ENCODE measurements around the gene PBX3.
"Not testable (repeated sequence)": the region's sequence is repeated elsewhere in the genome, so short reads cannot be mapped to it uniquely, and the experiment has no call there.

PBX3 gene

DNA sequence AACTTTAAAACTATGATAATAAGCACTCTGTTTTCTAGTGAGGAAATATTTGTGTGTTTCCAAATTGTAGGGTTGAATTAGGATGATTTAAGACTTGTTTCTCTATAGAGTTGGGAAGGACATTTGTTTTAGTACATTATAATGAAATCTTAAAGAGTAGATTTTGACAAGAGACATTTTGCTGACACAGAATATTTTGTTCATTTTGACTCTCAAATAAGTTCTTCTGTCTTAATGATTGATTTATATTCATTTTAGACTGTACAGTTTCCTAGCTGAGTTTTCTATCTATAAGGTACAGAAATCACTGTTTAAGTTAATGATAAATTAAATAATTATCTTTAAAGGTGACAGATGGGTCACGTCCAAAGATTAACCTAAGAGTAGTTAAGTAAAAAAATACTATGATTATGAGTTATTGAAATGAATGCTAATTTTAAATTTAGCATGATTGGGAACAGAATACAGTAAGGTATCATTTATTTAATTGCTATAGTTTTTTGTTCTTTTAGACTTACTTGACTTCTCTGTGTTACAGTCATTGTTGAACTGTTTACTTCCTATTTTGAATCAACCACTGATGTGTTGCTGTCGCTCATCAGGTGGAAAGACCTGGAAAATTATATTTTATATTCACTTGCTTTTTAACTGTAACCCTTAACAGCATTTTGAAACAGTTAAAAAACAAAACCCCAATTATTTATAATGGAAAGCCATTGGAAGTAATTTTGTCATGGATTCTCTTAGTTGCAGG lies 19.5 kb downstream of the PBX3 start:
- H3K4me3 ChIP-seq (ENCODE audit: low read depth, low read length), result no peak overlapping the region
- TF ChIP-seq CTCF (IDR thresholded peaks at IDR 0.05; ENCODE audit: low read depth, low read length), result no peak

DNA sequence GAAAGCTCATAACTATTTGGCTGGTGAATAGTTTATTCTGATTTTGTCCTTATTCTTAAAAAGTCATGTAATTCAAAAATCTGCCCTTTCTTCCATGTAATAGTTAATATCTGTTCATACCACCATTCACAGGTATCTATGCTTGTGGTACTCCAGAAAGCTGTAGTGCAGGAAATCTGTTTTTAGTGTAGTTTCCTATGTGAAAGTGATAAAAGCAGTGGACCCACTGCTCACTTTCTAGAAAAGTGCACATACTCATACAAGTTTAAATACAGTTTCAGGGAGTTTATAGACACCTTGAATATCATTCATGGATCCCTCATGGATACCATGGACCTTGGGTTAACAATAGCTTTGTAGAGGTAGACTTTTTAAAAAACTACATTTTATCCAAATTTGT lies 20.2 kb downstream of the PBX3 start:
- H3K4me3 ChIP-seq (ENCODE audit: low read depth, low read length), result no peak overlapping the region
- TF ChIP-seq CTCF (IDR thresholded peaks at IDR 0.05; ENCODE audit: low read depth, low read length), result no peak

DNA sequence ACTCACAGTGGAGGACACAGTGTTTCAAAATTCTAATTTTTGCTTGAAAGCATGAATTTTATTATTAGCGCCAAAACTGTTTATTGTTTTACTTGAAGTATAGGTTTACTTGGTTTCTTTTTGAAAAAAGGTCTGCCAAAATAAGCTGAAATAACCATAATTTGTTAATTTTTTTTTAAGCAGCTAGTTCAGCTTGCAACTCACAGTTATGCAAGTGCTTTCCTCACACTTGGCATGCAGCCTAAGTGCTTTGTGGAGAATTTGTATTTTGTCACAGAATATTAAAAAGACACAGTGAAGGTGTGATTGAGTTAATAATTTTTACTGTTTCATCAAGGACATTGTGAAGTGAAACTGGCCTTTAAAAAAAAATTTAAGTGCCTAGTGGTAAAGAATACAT lies 21.6 kb downstream of the PBX3 start:
- no peak for TF ChIP-seq CTCF (IDR thresholded peaks at IDR 0.05; ENCODE audit: low read depth, low read length)
- H3K4me3 ChIP-seq (ENCODE audit: low read depth, low read length), result no peak overlapping the region

GRCh38 chr9:125771037-125771436 lies 23.9 kb downstream of the PBX3 start:
- no peak overlapping the region for H3K4me3 ChIP-seq (ENCODE audit: low read depth, low read length)
- no peak for TF ChIP-seq CTCF (IDR thresholded peaks at IDR 0.05; ENCODE audit: low read depth, low read length)

GRCh38 chr9:125772740-125773139 lies 25.6 kb downstream of the PBX3 start:
- no peak for TF ChIP-seq CTCF (IDR thresholded peaks at IDR 0.05; ENCODE audit: low read depth, low read length)
- H3K4me3 ChIP-seq (ENCODE audit: low read depth, low read length), result no peak overlapping the region

GRCh38 chr9:125774106-125774505 lies 26.9 kb downstream of the PBX3 start:
- no peak overlapping the region for H3K4me3 ChIP-seq (ENCODE audit: low read depth, low read length)
- no peak for TF ChIP-seq CTCF (IDR thresholded peaks at IDR 0.05; ENCODE audit: low read depth, low read length)

GRCh38 chr9:125776789-125777188 lies 29.6 kb downstream of the PBX3 start:
- H3K4me3 ChIP-seq (ENCODE audit: low read depth, low read length), result not testable (repeated sequence)

- not testable (repeated sequence) for H3K4me3 ChIP-seq (ENCODE audit: low read depth, low read length)
These were observed 31.5 kb downstream of the PBX3 start for GRCh38 chr9:125778538-125779219.

- H3K4me3 ChIP-seq (ENCODE audit: low read depth, low read length), result not testable (repeated sequence)
These were observed 32.0 kb downstream of the PBX3 start for GRCh38 chr9:125779220-125779565.

Measured in WI38 (cell line).